Lung microvascular endothelial cell (primary cell): ENCODE results near the gene TEDC2. TPM values are rescaled to one million over a fixed set of nuclear protein-coding genes. Genes with fewer than 3 reads are reported as not detected.
A peak's percentile ranks its signal among the peaks of the same experiment; 100 is the strongest.

Experiments used
- DNase-seq, 2 donors: peaks; one replicate each; pipeline versions ENCODE4 v3.0.0 to v3.0.0-alpha.2; 2010; ENCODE audit warnings: low read depth in 2 of 2
- total RNA-seq: library from RNA; depleted of rRNA; stranded (reverse); fragments of >200 nt; gene quantifications from 2 replicates; pipeline ENCODE4 v1.2.1, GENCODE V29; 2014

Gene TEDC2
- total RNA-seq, 1 donor from 2014 or later = 2.6 TPM

DNA sequence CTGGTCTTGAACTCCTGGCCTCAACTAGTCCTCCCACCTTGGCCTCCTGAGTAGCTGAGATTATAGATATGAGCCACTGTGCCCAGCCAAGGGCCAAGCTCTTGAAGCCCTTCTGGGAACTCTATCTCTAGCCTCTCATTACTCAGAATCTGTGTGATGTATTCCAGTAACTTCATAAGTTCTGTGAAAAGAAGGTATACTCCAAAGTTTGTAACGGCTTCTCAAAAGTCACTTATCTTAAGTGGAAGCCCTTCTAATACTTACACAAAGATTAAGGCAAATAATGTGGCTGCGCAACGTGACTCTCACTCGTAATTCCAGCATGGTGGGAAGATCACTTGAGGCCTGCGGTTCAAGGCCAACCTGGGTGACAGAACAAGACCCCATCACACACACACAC lies 34.7 kb downstream of the TEDC2 start:
- DNase-seq = no peak

DNA sequence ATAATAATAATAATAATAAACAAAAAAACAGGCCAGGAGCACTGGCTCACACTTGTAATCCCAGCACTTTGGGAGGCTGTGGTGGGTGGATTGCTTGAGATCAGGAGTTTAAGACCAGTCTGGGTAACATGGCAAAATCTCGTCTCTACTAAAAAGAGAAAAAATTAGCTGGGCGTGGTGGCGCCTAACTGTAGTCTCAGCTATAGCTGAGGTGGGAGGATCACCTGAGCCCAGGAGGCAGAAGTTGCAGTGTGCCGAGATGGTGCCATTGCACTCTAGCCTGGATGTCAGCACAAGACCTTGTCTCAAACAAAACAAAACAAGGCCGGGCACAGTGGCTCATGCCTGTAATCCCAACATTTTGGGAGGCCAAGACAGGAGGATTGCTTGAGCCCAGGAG lies 35.1 kb downstream of the TEDC2 start:
- DNase-seq = no peak

DNA sequence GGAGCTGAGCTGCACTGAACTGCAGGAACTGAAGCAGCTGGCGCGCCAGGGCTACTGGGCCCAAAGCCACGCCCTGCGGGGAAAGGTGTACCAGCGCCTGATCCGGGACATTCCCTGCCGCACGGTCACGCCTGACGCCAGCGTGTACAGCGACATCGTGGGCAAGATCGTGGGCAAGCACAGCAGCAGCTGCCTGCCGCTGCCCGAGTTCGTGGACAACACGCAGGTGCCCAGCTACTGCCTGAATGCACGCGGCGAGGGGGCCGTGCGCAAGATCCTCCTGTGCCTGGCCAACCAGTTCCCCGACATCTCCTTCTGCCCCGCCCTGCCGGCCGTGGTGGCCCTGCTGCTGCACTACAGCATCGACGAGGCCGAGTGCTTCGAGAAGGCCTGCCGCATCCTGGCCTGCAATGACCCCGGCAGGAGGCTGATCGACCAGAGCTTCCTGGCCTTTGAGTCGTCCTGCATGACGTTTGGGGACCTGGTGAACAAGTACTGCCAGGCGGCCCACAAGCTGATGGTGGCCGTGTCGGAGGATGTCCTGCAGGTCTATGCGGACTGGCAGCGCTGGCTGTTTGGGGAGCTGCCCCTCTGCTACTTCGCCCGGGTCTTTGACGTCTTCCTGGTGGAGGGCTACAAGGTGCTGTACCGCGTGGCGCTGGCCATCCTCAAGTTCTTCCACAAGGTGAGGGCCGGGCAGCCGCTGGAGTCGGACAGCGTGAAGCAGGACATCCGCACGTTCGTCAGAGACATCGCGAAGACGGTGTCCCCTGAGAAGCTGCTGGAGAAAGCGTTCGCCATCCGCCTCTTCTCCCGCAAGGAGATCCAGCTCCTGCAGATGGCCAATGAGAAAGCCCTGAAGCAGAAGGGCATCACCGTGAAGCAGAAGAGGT lies 36.6 kb downstream of the TEDC2 start:
- no peak for DNase-seq

GRCh38 chr16:2497116-2497630 lies 37.3 kb downstream of the TEDC2 start:
- DNase-seq = no peak

- DNase-seq = no peak
These were observed 38.0 kb downstream of the TEDC2 start for GRCh38 chr16:2497695-2498484.

- DNase-seq = no peak
These were observed 38.8 kb downstream of the TEDC2 start for GRCh38 chr16:2498531-2499253.

GRCh38 chr16:2499454-2499853 lies 39.5 kb downstream of the TEDC2 start:
- DNase-seq = no peak

GRCh38 chr16:2499890-2500429 lies 40.1 kb downstream of the TEDC2 start:
- no peak for DNase-seq

GRCh38 chr16:2500430-2500917 lies 40.6 kb downstream of the TEDC2 start:
- no peak for DNase-seq

- peak; percentile 80 to 92 for DNase-seq
These were observed 41.2 kb downstream of the TEDC2 start for GRCh38 chr16:2500918-2501750.

DNA sequence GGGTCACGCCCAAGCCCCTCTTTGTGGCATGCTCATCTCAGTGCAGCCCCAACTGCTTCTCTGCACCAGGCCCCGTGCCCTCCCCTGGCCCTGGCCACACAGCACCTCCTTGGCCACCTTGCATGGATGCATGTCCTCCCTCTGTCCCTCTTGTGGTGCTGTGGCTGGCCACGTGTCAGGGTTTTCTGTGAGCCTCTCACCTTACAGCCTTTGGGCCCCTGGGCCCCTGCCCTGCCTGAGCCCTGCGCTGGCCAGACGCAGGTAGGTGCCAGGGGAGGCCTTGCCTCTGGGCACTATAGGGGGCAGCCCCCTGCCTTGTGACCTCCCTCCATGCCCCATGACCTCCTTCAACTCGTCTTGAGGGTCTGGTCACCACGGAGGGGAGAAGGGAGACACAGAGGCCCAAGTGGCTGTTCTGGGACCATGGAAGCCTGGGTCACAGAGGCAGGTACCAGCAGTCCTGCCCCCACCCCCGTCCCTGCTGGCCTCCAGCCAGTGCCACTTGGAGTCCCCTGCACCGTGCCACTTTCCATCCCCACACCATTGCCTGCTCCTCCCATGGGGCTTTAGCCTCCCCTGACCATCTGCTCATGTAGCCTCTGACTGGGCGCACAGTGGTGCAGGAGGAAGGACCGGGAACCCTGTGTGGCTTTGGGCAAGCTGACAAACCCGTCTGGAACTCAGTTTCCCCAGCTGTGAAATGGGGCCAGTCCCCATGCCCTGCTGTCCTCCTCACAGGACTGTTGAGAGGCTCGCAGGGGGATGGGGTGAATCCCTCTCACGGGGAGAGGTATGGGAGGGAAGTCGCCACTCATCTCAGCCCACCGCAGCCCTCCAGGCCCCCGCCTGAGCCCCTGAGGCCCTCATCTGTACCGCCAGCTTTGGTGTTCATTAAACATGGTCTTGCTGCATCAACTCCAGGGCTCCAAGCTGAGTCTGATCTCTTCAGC lies 42.3 kb downstream of the TEDC2 start:
- no peak for DNase-seq

- DNase-seq = no peak
These were observed 45.8 kb downstream of the TEDC2 start for GRCh38 chr16:2505695-2506094.

- DNase-seq = no peak
These were observed 47.2 kb downstream of the TEDC2 start for GRCh38 chr16:2507052-2507659.

- no peak for DNase-seq
These were observed 47.8 kb downstream of the TEDC2 start for GRCh38 chr16:2507665-2508064.

GRCh38 chr16:2508722-2509400 lies 49.0 kb downstream of the TEDC2 start:
- no peak for DNase-seq

DNA sequence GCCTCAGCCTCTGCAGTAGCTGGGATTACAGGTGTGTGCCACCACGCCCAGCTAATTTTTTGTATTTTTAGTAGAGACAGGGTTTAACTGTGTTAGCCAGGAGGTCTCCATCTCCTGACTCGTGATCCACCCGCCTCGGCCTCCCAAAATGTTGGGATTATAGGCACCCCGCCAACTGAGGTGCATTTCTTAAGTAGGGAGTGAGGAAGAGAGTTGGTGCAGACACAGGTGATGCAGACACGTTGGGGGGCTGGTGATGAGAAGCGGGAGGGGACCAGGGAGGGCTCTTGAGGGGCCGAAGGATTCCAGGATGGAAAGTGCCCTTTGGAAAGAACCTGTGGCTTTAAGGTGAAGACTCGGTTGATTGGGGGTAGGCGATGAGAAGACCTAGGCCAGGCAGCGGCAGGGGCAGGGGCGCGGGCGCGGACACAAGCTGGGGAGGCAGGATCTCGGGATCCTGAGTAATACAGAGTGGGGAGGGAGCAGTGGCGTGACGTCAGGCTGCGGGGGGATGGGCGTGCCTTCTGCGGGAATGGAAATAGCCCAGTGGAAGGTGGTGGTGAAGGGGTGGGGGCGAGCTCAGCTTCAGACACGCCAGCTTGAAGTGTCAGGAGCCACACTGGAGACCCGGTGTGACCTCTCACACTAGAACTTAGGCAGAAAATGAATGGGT lies 51.4 kb downstream of the TEDC2 start:
- DNase-seq = peak; percentile 66 to 81

- no peak for DNase-seq
These were observed 52.3 kb downstream of the TEDC2 start for GRCh38 chr16:2511996-2512734.
